Measurements from ENCODE around the gene OLFM1.

GRCh38 chr9:135165003-135165711, 77.7 kb downstream of the OLFM1 start:
- TF ChIP-seq U2AF2 (optimal IDR thresholded peaks at IDR 0.05; ENCODE audit: low read depth, low read length): no peak
- no peak for TF ChIP-seq CEBPG (CRISPR knock-in tag; IDR thresholded peaks at IDR 0.05)
- no peak for TF ChIP-seq CEBPG (tag; conservative IDR thresholded peaks at IDR 0.05 in 1 of 2, IDR thresholded peaks at IDR 0.05 in 1 of 2)
- TF ChIP-seq JUNB (CRISPR knock-in tag; conservative IDR thresholded peaks at IDR 0.05): no peak
- TF ChIP-seq MAFK (IDR thresholded peaks at IDR 0.05; ENCODE audit: low read length): no peak
- TF ChIP-seq RFX1 (IDR thresholded peaks at IDR 0.05): no peak
- no peak for TF ChIP-seq CTCF (IDR thresholded peaks at IDR 0.05 in 2 of 3, conservative IDR thresholded peaks at IDR 0.05 in 1 of 3; ENCODE audit: insufficient read depth in 2 of 3, low read depth in 1 of 3, low read length in 3 of 3)

Data from K562 (cell line).